SH-SY5Y (cell line): ENCODE results near the gene MCM8.

Experiments used
- GATA2 ChIP-seq: IDR thresholded peaks from 2 replicates; pipeline ENCODE4 v1.6.1; 2011; ENCODE audit warnings: mild to moderate bottlenecking, low read depth, low read length
- GATA3 ChIP-seq: IDR thresholded peaks from 2 replicates; pipeline ENCODE4 v1.6.1; 2011; ENCODE audit warnings: low read depth, mild to moderate bottlenecking, low read length, moderate library complexity

DNA sequence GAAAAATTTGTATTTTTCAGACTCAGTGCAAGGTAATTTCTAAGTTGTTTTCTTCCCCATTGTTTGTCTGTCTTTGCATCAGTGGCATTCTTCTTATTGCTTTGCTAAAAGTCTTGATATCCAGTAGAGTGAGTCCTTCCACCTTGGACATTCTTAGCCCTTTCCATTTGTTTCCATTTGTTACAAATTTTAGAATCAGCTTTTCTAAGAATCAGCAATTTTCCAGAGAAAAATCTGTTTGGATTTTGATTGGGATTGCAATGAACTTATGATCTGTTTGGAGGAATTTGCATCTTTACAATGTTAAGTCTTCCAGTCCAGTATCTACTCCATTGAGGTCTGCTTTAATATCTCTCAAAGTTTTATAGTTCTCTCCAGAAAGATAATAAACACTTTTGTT lies 67.0 kb downstream of the MCM8 start:
- no peak for TF ChIP-seq GATA2
- TF ChIP-seq GATA3 = no peak
